GF-D8 (cell line): Measurements from ENCODE around the gene MUS81.
"Not testable (repeated sequence)": the region's sequence is repeated elsewhere in the genome, so short reads cannot be mapped to it uniquely, and the experiment has no call there.

Source experiments
- DNase-seq: peaks from one replicate; lab custom pipeline; 2025; lab: John Stamatoyannopoulos, UW

Gene MUS81, protein sequence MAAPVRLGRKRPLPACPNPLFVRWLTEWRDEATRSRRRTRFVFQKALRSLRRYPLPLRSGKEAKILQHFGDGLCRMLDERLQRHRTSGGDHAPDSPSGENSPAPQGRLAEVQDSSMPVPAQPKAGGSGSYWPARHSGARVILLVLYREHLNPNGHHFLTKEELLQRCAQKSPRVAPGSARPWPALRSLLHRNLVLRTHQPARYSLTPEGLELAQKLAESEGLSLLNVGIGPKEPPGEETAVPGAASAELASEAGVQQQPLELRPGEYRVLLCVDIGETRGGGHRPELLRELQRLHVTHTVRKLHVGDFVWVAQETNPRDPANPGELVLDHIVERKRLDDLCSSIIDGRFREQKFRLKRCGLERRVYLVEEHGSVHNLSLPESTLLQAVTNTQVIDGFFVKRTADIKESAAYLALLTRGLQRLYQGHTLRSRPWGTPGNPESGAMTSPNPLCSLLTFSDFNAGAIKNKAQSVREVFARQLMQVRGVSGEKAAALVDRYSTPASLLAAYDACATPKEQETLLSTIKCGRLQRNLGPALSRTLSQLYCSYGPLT

DNA sequence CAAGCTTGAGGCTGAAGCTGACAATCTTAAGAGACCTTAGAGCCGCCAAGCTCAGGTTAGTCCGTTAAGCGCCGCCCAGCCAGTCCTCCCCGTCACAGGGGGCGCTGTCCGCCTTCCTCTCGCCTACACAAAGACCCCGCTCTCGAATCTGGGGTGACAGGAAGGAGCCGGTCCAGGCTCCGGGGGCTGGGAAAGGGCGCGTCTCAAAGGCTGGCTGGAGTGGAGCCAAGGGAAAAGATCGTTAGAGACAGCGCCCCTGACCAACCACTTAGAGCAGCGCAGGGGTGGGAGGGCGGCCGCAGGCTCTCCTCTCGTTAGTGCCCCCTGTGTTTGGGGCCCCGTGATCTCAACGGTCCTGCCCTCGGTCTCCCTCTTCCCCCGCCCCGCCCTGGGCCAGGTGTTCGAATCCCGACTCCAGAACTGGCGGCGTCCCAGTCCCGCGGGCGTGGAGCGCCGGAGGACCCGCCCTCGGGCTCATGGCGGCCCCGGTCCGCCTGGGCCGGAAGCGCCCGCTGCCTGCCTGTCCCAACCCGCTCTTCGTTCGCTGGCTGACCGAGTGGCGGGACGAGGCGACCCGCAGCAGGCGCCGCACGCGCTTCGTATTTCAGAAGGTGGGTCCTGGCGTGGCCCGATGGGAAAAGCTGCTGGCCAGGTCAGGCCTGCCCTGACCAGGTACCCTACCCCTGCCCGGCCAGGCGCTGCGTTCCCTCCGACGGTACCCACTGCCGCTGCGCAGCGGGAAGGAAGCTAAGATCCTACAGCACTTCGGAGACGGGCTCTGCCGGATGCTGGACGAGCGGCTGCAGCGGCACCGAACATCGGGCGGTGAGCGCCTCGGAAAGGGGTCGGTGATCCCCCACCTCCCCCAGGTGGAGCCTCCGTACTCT lies at the start of gene MUS81:
Gene MUS81, plus strand, starts transcription at position 156 of the 887 bp plus-strand sequence. Its CDS starts 321 bp downstream, at position 477.
- peak; percentile 93 for DNase-seq

DNA sequence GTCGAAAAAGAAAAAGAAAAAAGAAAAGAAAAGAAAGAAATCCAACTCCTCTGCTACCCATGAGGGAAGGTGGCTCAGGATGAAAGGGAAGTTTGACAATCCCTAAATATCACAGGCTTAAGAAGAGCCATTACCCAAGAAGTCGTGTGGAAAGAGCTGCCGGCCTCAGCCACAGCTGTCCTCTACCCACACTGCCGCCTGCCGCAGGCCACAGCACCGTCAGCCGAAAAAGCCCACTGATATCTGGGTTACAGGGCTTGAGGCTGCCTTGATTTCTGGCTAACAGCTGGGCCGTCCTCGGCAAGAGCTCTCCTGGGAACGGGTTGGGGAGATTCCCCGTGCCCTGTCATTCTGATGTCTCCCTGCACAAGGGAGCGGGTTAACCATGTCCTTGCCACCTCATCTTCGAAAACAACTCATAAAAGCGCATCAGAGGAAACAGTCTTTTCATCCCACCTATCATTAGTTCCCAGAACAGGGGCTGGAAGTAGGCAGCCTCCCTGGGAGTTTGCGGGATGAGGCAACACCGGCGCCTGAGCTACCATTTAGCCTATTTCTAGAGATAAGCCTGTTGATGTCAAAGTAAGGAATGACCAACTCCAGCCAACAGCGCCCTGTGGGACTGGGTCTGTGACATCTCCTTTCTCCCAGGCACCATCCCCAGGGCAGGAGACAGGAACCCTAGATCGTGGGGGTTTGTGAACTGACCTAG lies 48.3 kb upstream of the MUS81 start:
- DNase-seq: no peak

DNA sequence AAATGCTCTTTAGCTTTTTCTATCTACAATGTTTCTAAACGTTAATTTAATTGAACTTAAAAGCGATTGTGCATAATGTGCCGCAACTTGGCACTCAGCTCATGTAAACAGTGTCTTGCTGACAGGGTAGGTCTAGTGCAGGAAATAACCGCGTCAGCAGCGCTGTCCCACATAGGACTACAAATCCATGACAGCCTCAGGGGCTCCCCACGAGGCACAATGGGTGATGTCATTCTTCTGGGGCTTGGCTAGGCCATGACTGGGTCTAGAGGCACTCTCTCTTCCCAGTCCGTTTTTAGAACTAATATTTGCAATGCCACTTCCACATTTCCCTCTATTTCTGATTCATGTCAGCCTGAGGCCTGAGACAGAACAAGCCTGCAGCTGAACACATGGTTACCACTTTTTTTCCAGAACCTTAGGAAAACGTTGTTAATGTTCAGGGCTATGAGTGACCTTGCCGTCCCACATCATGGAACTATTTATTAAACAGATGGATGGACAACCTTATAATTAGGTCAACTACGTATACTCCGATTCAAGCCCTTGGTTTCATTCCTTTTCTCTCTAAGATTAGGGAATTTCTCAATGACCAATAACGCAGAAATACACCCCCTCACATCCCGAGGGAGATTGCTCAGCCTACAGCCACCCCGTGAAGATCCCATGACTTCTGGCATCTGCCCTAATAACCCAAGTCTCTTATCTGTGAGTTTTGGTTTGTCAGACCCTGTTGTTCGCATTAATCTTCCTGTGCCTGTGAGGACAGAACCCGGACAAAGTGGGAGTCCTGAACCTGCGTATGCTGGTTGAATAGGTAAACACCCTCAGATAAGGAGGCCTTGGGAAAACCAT lies 45.9 kb upstream of the MUS81 start:
- no peak for DNase-seq

DNA sequence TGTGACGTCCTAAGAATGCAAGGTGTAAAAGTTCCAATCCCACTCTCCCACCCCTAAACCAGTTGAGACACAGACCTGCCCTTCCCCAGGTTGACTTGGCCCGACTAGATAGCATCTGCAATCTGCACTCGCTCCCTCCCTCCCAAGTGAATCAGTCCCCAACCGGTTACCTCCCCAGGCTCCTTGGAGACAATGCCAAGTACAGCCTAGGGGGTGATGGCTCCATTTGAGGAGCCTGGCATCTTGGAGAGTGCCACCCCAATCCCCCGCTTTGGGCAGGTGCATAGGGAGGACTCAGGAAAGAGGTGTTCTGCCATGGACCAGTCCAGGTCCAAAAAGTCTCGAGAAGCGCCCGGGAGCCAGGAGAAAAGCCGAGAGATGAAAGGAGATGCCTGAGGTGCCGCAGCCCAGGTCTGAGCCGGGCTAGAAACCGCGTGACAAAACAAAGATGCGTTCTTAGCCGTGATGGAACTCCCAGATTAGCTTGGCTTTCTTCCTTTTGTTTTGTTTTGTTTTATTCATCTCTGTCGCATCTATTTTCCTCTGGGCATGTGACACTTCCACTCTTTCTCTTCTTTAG lies 45.2 kb upstream of the MUS81 start:
- no peak for DNase-seq

DNA sequence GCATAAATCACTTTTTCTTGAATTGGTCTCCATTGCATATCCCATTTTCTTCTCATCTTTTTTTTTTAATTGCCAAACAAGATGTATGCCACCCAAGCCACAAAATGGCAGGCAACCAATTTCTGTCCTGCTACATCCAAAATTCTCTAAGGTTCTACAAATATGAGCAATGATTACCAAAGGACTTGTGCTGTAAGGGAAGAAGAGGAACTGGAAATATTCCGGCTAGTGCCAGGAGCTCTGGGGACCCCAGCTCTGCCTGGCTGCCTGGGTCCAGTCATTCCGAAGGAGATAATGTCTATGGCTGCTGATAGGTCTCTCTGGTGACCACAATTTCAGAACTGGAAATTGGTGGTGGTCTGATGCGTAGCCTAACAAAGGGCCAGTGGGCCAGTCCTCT lies 43.5 kb upstream of the MUS81 start:
- DNase-seq: no peak

DNA sequence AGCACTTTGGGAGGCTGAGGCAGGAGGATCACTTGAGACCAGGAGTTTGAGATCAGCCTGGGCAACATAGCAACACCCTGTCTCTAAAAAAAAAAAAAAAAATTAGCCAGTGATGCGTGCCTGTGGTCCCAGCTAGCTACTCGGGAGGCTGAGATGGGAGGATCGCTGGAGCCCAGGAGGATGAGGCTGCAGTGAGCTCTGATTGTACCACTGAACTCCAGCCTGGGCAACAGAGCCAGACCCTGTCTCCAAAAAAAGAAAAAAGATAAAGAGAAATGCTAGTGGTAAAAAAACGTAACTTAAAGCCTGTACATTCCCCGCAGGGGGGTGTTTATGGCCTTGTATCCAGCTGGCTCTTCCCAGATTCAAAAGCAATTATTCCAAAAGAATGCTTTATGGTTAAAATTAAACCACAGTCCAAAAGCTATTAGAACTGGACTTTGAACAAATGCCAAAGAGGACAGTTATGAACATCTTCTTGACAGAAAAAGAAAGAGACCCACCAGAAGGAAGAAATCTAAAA lies 42.9 kb upstream of the MUS81 start:
- no peak for DNase-seq

DNA sequence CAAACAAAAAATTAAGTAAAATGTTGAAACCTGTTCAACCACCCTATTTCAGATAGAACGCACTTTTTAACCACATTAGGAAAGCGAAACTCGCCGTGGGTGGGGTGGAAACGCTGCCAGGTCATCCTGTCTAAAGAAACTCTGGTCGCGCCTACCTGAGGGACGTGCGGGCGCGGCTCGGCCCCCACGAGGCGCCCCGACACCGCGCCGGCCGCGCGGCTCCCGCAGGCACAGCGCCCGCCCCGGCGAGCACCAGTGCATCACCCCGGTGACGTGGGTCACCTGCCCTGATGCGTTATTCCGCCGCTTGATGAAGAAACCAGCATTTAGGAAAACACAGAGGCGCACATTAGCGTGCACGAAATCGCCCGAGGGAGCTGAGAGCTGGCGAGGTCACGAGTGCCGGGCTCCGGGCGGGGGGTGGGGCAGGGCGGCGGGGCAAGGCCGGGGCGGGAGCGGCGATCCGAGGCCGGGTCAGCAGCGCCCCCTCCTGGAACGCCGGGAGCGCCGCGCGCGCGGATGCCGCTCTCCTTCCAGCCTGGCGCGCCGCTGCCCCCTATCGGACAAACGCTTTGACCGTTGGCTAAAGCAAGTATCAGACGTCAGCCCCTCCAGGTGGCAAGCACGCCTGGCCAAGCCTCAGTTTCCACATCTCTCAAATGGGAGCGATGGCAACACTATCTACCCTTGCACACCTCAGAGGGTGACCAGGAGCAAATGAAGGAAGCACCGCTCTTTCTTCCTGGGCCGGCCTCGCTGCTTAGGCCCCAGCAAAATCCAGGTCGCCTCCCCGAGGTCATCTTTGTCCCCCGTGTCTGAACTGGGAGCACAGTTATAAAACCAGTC lies 42.2 kb upstream of the MUS81 start:
- peak; percentile 59 for DNase-seq

DNA sequence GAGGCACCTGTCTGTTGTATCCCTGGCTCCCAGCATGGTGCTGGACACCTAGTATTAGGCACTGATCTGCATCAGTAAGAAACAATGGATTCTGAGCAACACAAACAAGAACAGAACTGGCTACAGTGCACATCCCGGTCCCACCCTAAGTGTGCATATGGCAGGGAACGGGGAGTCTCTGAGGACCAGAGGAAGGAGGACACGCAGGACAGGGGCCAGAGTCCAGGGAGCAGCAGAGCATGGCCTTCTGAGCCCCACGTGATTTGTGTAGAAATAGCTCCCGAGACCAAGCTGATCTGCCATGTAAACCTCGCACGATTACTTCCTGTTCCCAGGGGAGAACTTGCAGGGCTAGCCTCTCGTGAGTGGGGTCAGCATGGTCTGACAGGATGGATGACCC lies 39.1 kb upstream of the MUS81 start:
- DNase-seq: no peak

DNA sequence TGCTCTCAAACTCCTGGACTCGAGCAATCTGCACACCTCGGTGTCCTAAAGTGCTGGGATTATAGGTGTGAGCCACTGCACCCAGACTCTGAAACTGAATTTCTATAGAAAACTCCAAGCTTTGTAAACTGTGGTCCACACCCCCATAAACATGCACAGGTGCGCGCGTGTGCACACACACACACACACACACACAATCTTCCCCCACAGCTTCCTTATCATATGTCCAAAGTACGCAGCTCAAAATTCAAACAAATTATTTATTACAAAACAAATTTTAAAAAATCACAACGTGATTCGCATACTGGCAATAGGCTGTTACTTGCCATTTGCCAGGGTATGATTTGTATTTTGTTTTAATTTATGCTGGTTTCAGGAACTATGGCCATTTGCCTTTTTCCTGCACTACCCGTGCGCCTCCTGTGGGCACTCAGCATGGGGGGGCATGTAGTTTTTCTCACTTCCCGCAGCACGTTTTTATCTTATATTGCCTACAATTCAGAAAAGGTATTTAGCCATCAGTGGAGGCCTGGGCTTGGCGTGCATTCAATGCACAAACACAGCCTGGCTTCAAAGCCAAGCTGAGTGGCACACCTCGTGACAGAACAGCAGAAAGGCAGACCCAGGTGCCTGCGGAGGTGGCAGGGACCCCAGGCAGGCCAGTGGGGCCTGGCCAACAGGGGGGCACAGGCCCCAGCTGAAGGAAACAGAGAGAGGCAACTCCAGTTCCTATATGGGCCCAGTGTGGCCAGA lies 37.3 kb upstream of the MUS81 start:
- DNase-seq: no peak

DNA sequence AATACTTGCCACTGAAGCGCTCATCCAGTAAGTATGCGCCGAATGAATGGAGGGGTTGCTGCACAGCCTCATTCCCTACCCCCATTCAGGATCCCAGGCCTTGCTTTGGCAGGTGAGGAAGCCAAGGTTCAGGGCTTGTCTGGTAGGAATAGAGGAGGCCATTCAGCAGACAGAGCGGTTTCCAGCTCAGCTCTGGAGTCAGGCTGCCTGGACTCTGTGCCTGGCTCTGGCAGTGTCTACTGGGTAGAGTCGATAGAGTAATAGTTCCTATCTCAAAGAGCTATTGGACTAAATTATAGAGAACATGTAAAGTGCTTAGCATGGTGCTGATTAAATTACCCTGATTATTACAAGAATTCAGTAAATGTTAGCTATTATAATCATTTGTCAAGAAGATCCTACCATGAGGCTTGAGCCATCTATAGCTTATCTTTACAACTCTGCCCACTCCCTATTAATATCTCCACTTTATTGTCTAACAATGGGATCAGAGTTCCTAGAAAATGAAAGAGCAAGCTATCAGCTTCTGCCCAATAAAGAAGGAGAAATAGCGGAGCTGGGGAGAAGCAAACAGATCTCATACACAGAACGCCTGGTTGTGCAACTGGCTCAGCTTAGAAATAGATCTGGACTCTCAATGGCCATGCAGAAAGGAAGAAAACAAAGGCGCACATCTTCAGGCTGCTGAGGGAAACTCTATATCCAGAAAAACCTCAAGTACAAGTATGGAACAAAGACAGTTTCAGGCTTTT lies 33.1 kb upstream of the MUS81 start:
- DNase-seq: no peak

DNA sequence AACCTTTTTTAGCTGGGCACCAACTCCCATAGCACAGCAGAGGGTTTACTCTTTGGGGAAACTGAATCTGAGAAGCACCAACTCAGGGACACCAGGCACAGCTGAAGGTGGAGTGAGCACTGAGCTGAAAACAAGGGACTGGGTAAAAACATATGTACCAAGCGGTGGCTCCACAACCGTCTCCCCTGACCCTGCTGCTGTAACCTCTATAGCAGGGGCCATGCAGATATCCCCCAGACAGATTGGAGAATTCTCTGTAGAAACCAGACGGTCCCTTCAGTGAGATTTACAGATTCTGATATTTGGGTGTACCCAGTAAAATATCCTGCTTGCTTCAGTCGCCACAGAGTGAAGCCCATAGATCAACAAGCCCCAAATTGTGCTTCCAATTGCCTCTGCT lies 30.8 kb upstream of the MUS81 start:
- DNase-seq: no peak

DNA sequence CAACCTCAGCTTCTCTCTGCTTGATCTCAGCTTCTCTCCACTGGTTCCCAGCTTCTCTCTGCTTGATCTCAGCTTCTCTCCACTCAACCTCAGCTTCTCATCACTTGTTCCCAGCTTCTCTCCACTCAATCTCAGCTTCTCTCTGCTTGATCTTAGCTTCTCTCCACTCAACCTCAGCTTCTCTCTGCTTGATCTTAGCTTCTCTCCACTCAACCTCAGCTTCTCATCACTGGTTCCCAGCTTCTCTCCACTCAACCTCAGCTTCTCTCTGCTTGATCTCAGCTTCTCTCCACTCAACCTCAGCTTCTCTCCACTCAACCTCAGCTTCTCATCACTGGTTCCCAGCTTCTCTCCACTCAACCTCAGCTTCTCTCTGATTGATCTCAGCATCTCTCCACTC lies 28.0 kb upstream of the MUS81 start:
- DNase-seq: not testable (repeated sequence)

DNA sequence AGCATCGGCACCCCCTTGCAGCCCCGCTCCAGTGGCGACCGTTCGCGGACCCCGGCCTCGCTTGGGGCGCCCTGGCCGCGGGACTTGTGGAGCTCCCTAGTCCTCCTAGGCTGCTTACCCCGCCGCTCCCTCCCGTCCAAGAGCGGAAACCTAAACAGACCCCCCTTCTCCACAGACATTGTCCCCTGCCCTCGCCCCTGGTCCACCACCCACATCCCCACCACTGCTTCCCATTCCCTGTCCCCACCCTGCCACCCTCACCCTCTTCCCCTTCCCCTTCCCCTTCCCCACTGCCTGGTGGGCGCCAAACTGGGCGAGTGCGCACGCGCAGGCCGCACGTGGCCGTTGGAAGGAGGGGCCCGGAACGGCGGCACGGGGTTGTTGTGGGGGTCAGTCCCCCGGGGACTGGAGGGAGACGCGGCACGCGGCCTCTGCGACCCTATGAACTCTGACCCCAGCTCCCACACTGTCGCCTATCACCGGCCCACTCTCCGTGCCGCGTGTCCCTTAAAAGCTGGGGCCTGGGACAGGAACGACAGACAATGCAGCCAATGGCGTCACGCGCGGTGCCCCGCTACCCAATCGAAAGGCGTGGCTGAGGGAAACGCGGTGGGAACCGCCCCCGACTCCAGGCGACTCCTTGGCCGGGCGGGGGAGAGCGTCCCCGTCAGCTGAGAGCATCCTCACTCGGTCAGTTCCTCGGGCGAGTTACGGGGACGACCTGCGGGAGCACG lies 26.8 kb upstream of the MUS81 start, which contains the start of gene SNX32:
Gene SNX32, plus strand, starts transcription at position 667 of the 734 bp plus-strand sequence. CDS start 103 bp downstream, outside the sequence.
- DNase-seq: peak; percentile 86

DNA sequence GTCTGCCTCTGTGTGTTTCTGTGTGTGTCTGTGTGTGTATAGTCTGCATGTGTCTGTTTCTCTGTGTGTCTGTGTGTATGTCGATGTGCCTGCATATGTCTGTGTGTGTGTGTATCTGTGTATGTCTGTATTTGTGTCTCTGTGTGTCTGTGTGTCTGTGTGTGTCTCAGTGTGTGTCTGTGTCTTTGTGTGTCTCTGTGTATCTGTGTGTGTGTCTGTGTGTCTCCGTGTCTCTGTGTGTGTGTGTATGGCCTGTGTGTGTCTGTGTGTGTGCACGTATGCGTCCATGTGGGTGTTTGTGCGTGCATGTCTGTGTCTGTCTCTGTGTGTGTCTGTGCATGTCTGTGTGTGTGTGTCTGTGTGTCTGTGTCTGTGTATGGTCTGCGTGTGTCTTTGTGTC lies 26.0 kb upstream of the MUS81 start:
- no peak for DNase-seq

DNA sequence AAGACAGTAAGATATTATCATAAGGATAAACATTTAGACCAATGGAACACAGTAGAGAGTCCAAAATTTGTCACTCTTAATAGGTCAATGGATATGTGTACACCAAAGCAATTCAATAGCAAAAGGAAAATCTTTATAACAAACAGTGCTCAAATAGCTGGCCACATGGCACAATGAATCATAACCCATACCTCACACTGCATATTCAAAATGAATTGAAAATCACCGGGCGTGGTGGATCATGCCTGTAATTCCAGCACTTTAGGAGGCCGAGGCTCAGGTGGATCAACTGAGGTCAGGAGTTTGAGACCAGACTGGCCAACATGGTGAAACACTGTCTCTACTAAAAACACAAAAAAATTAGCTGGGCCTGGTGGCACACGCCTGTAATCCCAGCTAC lies 18.1 kb upstream of the MUS81 start:
- no peak for DNase-seq

DNA sequence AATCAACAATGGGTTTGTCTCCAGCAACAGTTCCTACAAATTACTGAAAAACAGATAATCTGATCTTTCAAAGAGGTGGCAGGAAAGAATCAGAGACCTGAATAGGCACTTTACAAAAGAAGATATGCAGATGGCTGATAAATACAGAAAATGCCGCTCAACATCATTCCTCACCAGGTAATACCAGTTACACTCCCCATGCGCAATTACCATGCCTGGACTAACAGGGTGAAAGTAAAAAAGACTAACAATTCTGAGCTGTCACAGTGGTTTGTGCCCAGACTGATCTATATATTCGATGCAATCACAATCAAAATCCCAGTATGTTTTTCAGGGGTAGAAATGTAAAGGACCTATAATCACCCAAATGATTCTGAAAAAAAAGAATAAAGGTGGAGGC lies 16.4 kb upstream of the MUS81 start:
- DNase-seq: no peak

DNA sequence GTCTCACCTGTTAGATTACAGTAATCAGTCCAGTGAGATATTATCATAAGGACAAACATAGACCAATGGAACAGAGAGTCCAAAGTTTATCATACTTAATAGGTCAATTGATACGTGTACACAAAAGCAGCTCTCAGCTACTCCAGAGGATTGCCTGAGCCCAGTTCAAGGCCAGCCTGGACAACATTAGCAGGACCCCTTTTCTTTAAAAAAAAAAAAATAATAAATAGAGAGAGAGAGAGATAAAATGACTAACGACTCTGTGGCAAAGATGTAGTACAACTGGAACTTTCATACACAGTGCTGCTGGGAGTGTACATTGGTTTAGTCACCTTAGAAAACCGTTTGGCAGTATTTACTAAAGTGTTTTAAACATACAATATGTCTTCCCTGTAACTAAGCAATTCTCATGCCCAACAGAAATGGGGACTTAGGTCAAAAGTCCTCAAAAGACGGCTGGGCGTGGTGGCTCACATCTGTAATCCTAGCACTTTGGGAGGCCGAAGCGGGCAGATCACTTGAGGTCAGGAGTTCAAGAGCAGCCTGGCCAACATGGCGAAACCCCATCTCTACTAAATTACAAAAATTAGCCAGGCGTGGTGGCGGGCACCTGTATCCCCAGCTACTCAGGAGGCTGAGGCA lies 15.9 kb upstream of the MUS81 start:
- no peak for DNase-seq
